GM12801 (cell line): ENCODE results near the gene FHIT.

ENCODE experiments used
- TF ChIP-seq, protein P1 (sequence below): IDR thresholded peaks from one replicate; pipeline ENCODE4 v1.5.1; 2011; ENCODE audit warnings: control low read depth; ENCODE audit not compliant: insufficient read length; ENCODE audit errors: extremely low read depth

The FHIT gene

DNA sequence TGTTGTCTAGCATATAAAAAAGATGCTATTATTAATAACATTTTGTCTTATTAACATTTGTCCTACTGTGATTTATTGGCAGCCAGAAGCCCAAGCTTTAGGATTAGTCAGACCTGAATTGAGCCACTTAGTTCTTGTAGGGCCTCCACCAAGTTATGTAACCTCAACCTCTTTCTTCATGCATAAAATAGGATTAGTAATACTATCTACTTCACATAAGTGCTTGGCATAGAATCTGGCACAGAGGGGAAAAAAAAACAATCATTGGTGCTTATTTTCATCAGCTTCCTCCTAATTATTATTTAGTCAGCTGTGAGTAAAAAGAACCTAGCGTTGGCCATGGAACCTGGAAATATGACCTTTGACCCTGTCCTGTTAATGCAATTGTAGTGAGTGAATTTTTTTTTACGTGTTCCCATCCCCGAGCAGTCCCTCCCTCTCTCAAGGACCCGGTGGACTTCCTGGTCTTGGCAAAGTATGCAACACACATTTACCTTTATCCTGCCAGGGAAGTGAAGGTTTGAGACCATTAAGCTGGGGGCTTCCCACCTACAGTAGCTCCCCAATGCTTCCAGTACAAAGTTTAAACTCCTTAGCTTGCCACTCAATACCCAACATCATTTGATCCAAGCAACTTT, 136.8 kb downstream of the FHIT start:
- TF ChIP-seq, protein P1, sequence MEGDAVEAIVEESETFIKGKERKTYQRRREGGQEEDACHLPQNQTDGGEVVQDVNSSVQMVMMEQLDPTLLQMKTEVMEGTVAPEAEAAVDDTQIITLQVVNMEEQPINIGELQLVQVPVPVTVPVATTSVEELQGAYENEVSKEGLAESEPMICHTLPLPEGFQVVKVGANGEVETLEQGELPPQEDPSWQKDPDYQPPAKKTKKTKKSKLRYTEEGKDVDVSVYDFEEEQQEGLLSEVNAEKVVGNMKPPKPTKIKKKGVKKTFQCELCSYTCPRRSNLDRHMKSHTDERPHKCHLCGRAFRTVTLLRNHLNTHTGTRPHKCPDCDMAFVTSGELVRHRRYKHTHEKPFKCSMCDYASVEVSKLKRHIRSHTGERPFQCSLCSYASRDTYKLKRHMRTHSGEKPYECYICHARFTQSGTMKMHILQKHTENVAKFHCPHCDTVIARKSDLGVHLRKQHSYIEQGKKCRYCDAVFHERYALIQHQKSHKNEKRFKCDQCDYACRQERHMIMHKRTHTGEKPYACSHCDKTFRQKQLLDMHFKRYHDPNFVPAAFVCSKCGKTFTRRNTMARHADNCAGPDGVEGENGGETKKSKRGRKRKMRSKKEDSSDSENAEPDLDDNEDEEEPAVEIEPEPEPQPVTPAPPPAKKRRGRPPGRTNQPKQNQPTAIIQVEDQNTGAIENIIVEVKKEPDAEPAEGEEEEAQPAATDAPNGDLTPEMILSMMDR, result no peak

DNA sequence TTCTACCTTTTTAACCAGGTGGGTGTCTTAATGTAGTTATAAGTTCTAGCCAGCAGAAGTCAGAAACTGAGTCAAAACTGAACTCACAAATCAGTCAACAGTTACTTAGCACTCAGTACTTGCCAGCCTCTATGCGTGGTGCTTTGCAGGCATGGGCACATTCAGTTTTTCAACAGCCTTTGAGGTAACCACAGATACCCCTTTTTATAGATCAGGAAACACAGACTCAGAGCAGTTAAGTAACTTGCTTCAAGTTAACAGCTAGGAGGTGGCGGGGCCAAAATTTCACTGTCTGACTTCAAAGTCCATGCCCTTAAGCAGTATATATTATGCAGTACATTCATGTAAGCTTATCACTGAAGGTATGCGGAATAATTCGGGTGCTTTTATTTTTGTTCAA, 139.4 kb downstream of the FHIT start:
- TF ChIP-seq, protein P1, result no peak

DNA sequence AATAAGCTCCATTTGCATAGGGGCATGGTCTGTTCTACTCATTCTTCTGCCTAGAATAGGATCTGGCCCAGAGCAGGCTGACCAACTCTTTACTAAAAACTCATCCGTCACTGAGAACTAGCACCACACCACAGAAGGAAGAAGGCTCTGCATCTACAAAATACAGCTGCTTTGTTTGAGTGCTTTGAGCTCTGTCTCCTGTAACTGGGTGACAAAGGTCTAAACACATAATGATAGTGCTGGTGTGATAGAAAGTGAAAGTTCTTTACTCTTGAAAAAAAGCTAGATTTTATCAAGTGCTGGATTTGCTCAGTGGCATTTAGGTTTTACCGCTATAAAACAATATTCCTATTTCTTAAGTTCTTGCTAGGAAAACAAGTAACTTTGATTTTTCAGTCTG, 140.7 kb downstream of the FHIT start:
- TF ChIP-seq, protein P1, result no peak

DNA sequence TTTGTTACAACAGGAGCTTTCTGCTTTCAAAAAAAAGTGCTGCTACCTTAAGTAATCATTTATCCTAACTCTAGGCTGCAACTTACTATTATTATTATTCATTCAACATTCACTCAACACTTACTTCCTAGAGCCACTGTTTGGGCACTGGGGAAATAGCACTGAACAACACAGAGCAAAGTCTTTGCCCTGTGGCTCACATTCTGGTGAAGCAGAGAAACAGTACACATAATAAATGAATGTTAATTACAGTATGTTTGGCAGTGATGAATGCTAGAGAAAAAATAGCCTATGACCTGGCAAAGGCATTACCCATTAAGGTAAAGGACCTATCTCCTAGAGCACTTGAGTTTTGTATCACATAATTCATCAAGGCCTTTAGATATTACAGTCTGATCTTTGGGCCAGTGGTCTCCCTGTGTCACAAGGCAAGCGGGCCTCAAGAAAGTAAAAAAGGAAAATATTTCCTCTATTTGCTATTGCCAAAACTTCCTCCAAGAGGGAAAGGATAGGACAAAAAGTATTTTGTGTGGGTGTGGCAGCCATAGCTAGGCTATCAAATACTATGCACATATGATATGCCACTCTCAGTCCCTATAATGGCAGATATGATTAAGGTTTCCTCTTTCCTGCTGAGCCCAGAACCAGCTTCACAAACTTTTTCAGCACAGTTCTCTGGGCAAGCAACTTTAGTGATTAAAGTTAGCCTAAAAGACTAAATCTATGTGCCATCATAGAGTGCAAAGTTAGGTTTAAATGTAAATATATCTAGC, 142.8 kb downstream of the FHIT start:
- TF ChIP-seq, protein P1, result no peak

DNA sequence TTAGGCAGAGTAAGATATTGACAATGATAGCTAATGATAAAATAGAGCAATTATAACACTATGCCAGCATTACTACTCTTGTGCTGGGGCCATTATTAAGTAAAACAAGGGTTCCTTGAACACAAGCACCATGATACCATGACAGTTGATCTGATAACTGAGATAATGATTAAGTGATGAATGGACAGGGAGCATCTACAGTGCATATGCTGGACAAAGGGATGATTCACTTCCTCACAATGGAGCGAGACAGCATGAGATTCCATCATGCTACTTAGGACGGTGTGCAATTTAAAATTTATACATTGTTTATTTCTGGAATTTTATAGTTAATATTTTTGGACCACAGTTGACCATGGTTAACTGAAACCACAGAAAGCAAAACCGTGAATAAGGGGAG, 156.6 kb downstream of the FHIT start:
- TF ChIP-seq, protein P1, result no peak

DNA sequence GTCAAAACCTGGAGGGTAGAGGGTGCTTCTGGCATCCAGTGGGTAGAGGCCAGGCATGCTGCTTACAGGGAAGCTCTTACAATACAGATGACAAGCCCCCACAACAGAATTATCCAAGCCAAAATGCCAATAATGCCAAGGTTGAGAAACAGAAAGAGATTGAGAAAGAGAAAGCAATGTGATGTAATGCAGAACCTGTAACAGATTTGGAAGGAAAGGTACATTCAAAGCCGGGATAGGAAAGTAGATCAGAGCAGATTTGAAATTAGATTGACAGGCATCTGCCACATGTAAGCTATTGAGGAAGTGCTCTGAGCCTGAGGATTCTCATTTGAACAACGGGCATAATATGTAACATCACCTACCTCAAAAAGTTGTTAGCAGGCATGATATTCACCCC, 157.9 kb downstream of the FHIT start:
- TF ChIP-seq, protein P1, result no peak

DNA sequence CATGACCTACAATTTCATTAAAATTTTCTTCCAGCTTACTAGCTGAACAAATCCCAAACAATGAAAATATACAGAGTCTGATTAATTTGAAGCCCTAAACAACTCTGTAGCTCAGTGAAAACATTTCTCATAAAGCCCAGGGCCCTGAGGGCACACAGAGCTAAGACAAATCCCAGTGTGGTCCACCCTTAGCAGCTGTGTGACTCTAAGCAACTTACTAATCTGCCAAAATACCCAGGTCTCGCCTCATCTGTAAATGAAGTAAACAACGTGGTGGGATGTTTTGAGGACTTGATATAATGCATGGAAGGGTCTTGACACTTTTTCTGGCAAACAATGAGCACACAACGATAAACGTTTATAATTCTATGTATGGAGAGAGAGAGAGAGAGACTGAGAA, 158.4 kb downstream of the FHIT start:
- TF ChIP-seq, protein P1, result no peak
